ENCODE data around the gene WBP4. TPM values are rescaled to one million over a fixed set of nuclear protein-coding genes. Genes with fewer than 3 reads are reported as not detected.

WBP4 gene
- total and polyA plus RNA-seq, 2 of the 13 experiments (the other 11 are each of a cell fraction or from before 2014, with no cell fraction given): 6.7 to 11.7 TPM

- TF ChIP-seq, protein P1, sequence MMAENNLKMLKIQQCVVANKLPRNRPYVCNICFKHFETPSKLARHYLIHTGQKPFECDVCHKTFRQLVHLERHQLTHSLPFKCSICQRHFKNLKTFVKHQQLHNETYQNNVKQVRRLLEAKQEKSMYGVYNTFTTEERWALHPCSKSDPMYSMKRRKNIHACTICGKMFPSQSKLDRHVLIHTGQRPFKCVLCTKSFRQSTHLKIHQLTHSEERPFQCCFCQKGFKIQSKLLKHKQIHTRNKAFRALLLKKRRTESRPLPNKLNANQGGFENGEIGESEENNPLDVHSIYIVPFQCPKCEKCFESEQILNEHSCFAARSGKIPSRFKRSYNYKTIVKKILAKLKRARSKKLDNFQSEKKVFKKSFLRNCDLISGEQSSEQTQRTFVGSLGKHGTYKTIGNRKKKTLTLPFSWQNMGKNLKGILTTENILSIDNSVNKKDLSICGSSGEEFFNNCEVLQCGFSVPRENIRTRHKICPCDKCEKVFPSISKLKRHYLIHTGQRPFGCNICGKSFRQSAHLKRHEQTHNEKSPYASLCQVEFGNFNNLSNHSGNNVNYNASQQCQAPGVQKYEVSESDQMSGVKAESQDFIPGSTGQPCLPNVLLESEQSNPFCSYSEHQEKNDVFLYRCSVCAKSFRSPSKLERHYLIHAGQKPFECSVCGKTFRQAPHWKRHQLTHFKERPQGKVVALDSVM (CRISPR knock-in tag; IDR thresholded peaks at IDR 0.05): no peak
- TF ChIP-seq THYN1 (CRISPR knock-in tag; IDR thresholded peaks at IDR 0.05; ENCODE audit: borderline replicate concordance, low read depth) (no peak), ZNF83 (CRISPR knock-in tag; IDR thresholded peaks at IDR 0.05; ENCODE audit: borderline replicate concordance) (no peak), TCF7 (IDR thresholded peaks at IDR 0.05; ENCODE audit: low read depth) (no peak), CEBPG (CRISPR knock-in tag; IDR thresholded peaks at IDR 0.05) (peak; percentile 78), ZNF142 (CRISPR knock-in tag; IDR thresholded peaks at IDR 0.05) (no peak; the same call in 1 of the 2 replicates), BORCS8-MEF2B (CRISPR knock-in tag; IDR thresholded peaks at IDR 0.05) (no peak), ZNF556 (CRISPR knock-in tag; IDR thresholded peaks at IDR 0.05; ENCODE audit: borderline replicate concordance) (peak; percentile 49; the same call in 1 of the 2 replicates), ZNF557 (CRISPR knock-in tag; IDR thresholded peaks at IDR 0.05) (no peak), PITX1 (CRISPR knock-in tag; IDR thresholded peaks at IDR 0.05) (peak; percentile 40), ZNF547 (CRISPR knock-in tag; IDR thresholded peaks at IDR 0.05) (no peak), MAZ (IDR thresholded peaks at IDR 0.05; ENCODE audit: borderline replicate concordance, low read depth, low read length) (peak; percentile 52; the same call in 1 of the 2 replicates), MAZ (CRISPR knock-in tag; IDR thresholded peaks at IDR 0.05; ENCODE audit: low read depth) (no peak)
- TF ChIP-seq, protein P2, sequence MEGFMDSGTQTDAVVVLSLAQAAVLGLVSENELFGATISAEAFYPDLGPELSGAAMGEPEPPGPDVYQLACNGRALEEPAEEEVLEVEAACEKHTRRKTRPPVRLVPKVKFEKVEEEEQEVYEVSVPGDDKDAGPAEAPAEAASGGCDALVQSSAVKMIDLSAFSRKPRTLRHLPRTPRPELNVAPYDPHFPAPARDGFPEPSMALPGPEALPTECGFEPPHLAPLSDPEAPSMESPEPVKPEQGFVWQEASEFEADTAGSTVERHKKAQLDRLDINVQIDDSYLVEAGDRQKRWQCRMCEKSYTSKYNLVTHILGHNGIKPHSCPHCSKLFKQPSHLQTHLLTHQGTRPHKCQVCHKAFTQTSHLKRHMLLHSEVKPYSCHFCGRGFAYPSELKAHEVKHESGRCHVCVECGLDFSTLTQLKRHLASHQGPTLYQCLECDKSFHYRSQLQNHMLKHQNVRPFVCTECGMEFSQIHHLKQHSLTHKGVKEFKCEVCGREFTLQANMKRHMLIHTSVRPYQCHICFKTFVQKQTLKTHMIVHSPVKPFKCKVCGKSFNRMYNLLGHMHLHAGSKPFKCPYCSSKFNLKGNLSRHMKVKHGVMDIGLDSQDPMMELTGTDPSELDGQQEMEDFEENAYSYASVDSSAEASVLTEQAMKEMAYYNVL (CRISPR knock-in tag; IDR thresholded peaks at IDR 0.05; ENCODE audit: borderline replicate concordance): no peak; the same call in 1 of the 2 replicates
- TF ChIP-seq, protein P3, sequence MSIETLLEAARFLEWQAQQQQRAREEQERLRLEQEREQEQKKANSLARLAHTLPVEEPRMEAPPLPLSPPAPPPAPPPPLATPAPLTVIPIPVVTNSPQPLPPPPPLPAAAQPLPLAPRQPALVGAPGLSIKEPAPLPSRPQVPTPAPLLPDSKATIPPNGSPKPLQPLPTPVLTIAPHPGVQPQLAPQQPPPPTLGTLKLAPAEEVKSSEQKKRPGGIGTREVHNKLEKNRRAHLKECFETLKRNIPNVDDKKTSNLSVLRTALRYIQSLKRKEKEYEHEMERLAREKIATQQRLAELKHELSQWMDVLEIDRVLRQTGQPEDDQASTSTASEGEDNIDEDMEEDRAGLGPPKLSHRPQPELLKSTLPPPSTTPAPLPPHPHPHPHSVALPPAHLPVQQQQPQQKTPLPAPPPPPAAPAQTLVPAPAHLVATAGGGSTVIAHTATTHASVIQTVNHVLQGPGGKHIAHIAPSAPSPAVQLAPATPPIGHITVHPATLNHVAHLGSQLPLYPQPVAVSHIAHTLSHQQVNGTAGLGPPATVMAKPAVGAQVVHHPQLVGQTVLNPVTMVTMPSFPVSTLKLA (IDR thresholded peaks at IDR 0.05): no peak
- TF ChIP-seq, protein P4, sequence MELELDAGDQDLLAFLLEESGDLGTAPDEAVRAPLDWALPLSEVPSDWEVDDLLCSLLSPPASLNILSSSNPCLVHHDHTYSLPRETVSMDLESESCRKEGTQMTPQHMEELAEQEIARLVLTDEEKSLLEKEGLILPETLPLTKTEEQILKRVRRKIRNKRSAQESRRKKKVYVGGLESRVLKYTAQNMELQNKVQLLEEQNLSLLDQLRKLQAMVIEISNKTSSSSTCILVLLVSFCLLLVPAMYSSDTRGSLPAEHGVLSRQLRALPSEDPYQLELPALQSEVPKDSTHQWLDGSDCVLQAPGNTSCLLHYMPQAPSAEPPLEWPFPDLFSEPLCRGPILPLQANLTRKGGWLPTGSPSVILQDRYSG (CRISPR knock-in tag; IDR thresholded peaks at IDR 0.05): no peak
Measured at GRCh38 chr13:41132512-41133152, 71.3 kb downstream of the WBP4 start, which contains the start of gene KBTBD6 (continued).

Data from HepG2 (cell line).